Measurements from ENCODE around the gene TYMS.

DNA sequence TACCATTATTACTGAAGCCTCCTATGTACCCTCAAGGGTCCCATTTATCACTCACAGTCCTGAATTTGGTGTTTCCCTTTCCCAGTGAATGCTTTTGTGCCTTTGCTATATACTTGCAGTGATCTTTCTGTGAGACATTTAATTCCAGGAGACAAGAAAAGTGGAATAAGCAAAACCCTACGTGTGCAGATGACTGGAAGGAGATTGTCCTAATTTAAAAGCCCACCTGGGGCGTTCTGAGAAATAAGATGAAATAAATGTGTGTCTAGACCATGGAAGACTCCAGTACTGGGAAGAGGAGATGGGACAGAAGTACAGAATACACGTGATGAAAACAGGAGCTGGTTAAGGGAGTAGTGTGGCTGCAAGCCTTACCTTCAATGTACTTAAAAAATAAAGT lies 19.3 kb downstream of the TYMS start:
- no peak for TF ChIP-seq CTCF (IDR thresholded peaks at IDR 0.05; ENCODE audit: poor library complexity, severe bottlenecking)
- no peak for TF ChIP-seq TAF1 (IDR thresholded peaks at IDR 0.05; ENCODE audit: low read depth)
- no peak for TF ChIP-seq REST (IDR thresholded peaks at IDR 0.05; ENCODE audit: borderline replicate concordance)
- no peak for TF ChIP-seq RAD21 (conservative IDR thresholded peaks at IDR 0.05)
- TF ChIP-seq POLR2AphosphoS5 (IDR thresholded peaks at IDR 0.05), result no peak
